ENCODE results near the gene LTBR. TPM values are rescaled to one million over a fixed set of nuclear protein-coding genes. Genes with fewer than 3 reads are reported as not detected.

LTBR gene
- total and polyA plus RNA-seq, 4 donors, result 6.8 to 43.5 (median 21.1) TPM

- Histone ChIP-seq H3K27me3 (ENCODE audit: control insufficient read depth, insufficient read depth, low read length) (no peaks in the 10 kb centered on the region), H3K27ac (ENCODE audit: low read depth, low read length) (no peak overlapping the region), H3K36me3 (ENCODE audit: control insufficient read depth, insufficient read depth, low read length) (no peaks in the 10 kb centered on the region), H3K4me3 (ENCODE audit: low read depth, low read length) (no peak overlapping the region), H3K4me1 (ENCODE audit: control insufficient read depth, insufficient read depth, low read length) (no peaks in the 10 kb centered on the region), H3K9me3 (ENCODE audit: control insufficient read depth, insufficient read depth, low read length) (no peaks in the 10 kb centered on the region)
- 82% methylated on average over 11 of the region's 17 CpGs for WGBS (ENCODE audit: insufficient coverage)
- DNase-seq (ENCODE audit: low read depth in 4 of 6, low spot score in 6 of 6), result no peak
Measured at GRCh38 chr12:6434205-6435140, 50.5 kb downstream of the LTBR start.

- DNase-seq (ENCODE audit: low read depth in 4 of 6, low spot score in 6 of 6), result no peak
- Histone ChIP-seq H3K4me1 (ENCODE audit: control insufficient read depth, insufficient read depth, low read length) (no peaks in the 10 kb centered on the region), H3K9me3 (ENCODE audit: control insufficient read depth, insufficient read depth, low read length) (no peaks in the 10 kb centered on the region), H3K36me3 (ENCODE audit: control insufficient read depth, insufficient read depth, low read length) (no peaks in the 10 kb centered on the region), H3K27me3 (ENCODE audit: control insufficient read depth, insufficient read depth, low read length) (no peaks in the 10 kb centered on the region), H3K4me3 (ENCODE audit: low read depth, low read length) (no peak overlapping the region), H3K27ac (ENCODE audit: low read depth, low read length) (no peak overlapping the region)
- 93% methylated on average over 11 of the region's 13 CpGs for WGBS (ENCODE audit: insufficient coverage)
Measured at GRCh38 chr12:6435961-6436715, 52.2 kb downstream of the LTBR start.

DNA sequence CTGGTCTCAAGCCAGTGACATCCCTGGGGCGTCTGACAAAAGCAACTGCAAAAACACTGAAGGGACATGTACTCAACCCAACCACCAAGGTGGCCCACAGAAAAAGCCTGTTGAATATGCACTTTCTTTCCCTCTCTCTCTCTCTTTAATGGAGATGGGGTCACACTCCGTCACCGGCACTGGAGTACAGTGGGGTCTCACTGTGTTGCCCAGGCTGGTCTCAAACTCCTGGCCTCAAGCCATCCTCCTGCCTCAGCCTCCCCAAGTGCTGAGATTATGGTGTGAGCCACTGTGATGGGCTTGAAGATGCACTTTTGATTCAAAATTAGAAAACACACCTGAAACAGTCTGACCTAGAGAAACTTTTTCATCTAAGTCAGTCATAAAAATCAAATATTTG, 53.6 kb downstream of the LTBR start:
- Histone ChIP-seq H3K27me3 (ENCODE audit: control insufficient read depth, insufficient read depth, low read length) (no peaks in the 10 kb centered on the region), H3K4me1 (ENCODE audit: control insufficient read depth, insufficient read depth, low read length) (no peaks in the 10 kb centered on the region), H3K4me3 (ENCODE audit: low read depth, low read length) (no peak overlapping the region), H3K27ac (ENCODE audit: low read depth, low read length) (no peak overlapping the region), H3K36me3 (ENCODE audit: control insufficient read depth, insufficient read depth, low read length) (no peaks in the 10 kb centered on the region), H3K9me3 (ENCODE audit: control insufficient read depth, insufficient read depth, low read length) (no peaks in the 10 kb centered on the region)
- no peak for DNase-seq (ENCODE audit: low read depth in 4 of 6, low spot score in 6 of 6)
- WGBS (ENCODE audit: insufficient coverage), result no CpG with 5 or more reads among the region's 3 CpGs

GRCh38 chr12:6438345-6438744, 54.4 kb downstream of the LTBR start:
- no peak overlapping the region for H3K4me3 ChIP-seq (ENCODE audit: low read depth, low read length)
- H3K4me1 ChIP-seq (ENCODE audit: control insufficient read depth, insufficient read depth, low read length), result no peaks in the 10 kb centered on the region
- H3K36me3 ChIP-seq (ENCODE audit: control insufficient read depth, insufficient read depth, low read length), result no peaks in the 10 kb centered on the region
- no peaks in the 10 kb centered on the region for H3K9me3 ChIP-seq (ENCODE audit: control insufficient read depth, insufficient read depth, low read length)
- DNase-seq (ENCODE audit: low read depth in 4 of 6, low spot score in 6 of 6), result no peak
- H3K27ac ChIP-seq (ENCODE audit: low read depth, low read length), result no peak overlapping the region
- 86% methylated on average over 5 of the region's 12 CpGs for WGBS (ENCODE audit: insufficient coverage)
- no peaks in the 10 kb centered on the region for H3K27me3 ChIP-seq (ENCODE audit: control insufficient read depth, insufficient read depth, low read length)

- no peak overlapping the region for H3K4me3 ChIP-seq (ENCODE audit: low read depth, low read length)
- DNase-seq (ENCODE audit: low read depth in 4 of 6, low spot score in 6 of 6), result no peak
- no peaks in the 10 kb centered on the region for H3K27me3 ChIP-seq (ENCODE audit: control insufficient read depth, insufficient read depth, low read length)
- peaks cover 4% of the 10 kb centered on the region for H3K36me3 ChIP-seq (ENCODE audit: control insufficient read depth, insufficient read depth, low read length)
- H3K4me1 ChIP-seq (ENCODE audit: control insufficient read depth, insufficient read depth, low read length), result no peaks in the 10 kb centered on the region
- H3K27ac ChIP-seq (ENCODE audit: low read depth, low read length), result no peak overlapping the region
- no peaks in the 10 kb centered on the region for H3K9me3 ChIP-seq (ENCODE audit: control insufficient read depth, insufficient read depth, low read length)
- no CpG with 5 or more reads among the region's 1 CpG for WGBS (ENCODE audit: insufficient coverage)
Measured at GRCh38 chr12:6440391-6440790, 56.4 kb downstream of the LTBR start.

Small RNA genes within 50 kb of the gene (small RNA-seq; reads per million reads assigned to genes)
- not detected for gene RN7SL391P (ENCODE audit: low replicate concordance)

Other genes with a start within 250 kb of the LTBR start
- gene CD9, start 183.8 kb upstream of the LTBR start, total RNA-seq, result 100 to 1,000 TPM; 139 to 275 TPM
- gene CD9, start 183.8 kb upstream of the LTBR start, polyA plus RNA-seq (ENCODE audit: insufficient read length in 2 of 2), result 100 to 1,000 TPM; 106 to 128 TPM
- gene PLEKHG6, start 73.5 kb upstream of the LTBR start, total RNA-seq, result under 1 TPM in 1 of 2 donors, not detected in 1; 0.39 TPM
- gene PLEKHG6, start 73.5 kb upstream of the LTBR start, polyA plus RNA-seq (ENCODE audit: insufficient read length in 2 of 2), result under 1 TPM; 0.32 to 0.95 TPM
- gene TNFRSF1A, start 42.1 kb upstream of the LTBR start, total RNA-seq, result 10 to 100 TPM; 38.1 to 62.4 TPM
- 10 to 100 TPM; 54.0 to 57.3 TPM for gene TNFRSF1A, start 42.1 kb upstream of the LTBR start, polyA plus RNA-seq (ENCODE audit: insufficient read length in 2 of 2)
- 1 to 10 TPM in 1 of 2 donors, under 1 TPM in 1; 0.40 to 1.3 TPM for gene SCNN1A, start 8.6 kb upstream of the LTBR start, total RNA-seq
- gene SCNN1A, start 8.6 kb upstream of the LTBR start, polyA plus RNA-seq (ENCODE audit: insufficient read length in 2 of 2), result under 1 TPM; 0.69 to 0.76 TPM
- under 1 TPM; 0.50 TPM for gene CD27, start 60.8 kb downstream of the LTBR start, total RNA-seq
- 1 to 10 TPM; 3.0 to 3.6 TPM for gene CD27, start 60.8 kb downstream of the LTBR start, polyA plus RNA-seq (ENCODE audit: insufficient read length in 2 of 2)
- 10 to 100 TPM in 1 of 2 donors, 1 to 10 TPM in 1; 7.6 to 26.4 TPM for gene TAPBPL, start 67.9 kb downstream of the LTBR start, total RNA-seq
- 10 to 100 TPM; 10.0 to 10.7 TPM for gene TAPBPL, start 67.9 kb downstream of the LTBR start, polyA plus RNA-seq (ENCODE audit: insufficient read length in 2 of 2)
- 100 to 1,000 TPM in 1 of 2 donors, 10 to 100 TPM in 1; 38.3 to 185 TPM for gene VAMP1, start 86.5 kb downstream of the LTBR start, total RNA-seq
- gene VAMP1, start 86.5 kb downstream of the LTBR start, polyA plus RNA-seq (ENCODE audit: insufficient read length in 2 of 2), result 100 to 1,000 TPM; 279 TPM
- gene MRPL51, start 109.1 kb downstream of the LTBR start, total RNA-seq, result 100 to 1,000 TPM in 1 of 2 donors, 10 to 100 TPM in 1; 45.4 to 180 TPM
- gene MRPL51, start 109.1 kb downstream of the LTBR start, polyA plus RNA-seq (ENCODE audit: insufficient read length in 2 of 2), result 100 to 1,000 TPM; 122 to 128 TPM
- gene NCAPD2, start 109.9 kb downstream of the LTBR start, total RNA-seq, result 10 to 100 TPM; 21.0 to 30.0 TPM
- gene NCAPD2, start 109.9 kb downstream of the LTBR start, polyA plus RNA-seq (ENCODE audit: insufficient read length in 2 of 2), result 10 to 100 TPM; 28.9 to 29.1 TPM
- 1,000 to 10,000 TPM; 1,774 to 2,778 TPM for gene GAPDH, start 150.4 kb downstream of the LTBR start, total RNA-seq
- gene GAPDH, start 150.4 kb downstream of the LTBR start, polyA plus RNA-seq (ENCODE audit: insufficient read length in 2 of 2), result 1,000 to 10,000 TPM; 3,263 to 3,295 TPM
- 10 to 100 TPM in 1 of 2 donors, 1 to 10 TPM in 1; 8.4 to 15.8 TPM for gene IFFO1, start 171.9 kb downstream of the LTBR start, total RNA-seq
- gene IFFO1, start 171.9 kb downstream of the LTBR start, polyA plus RNA-seq (ENCODE audit: insufficient read length in 2 of 2), result 10 to 100 TPM; 26.4 to 35.6 TPM
- 10 to 100 TPM in 1 of 2 donors, 1 to 10 TPM in 1; 8.0 to 22.2 TPM for gene NOP2, start 184.1 kb downstream of the LTBR start, total RNA-seq
- 10 to 100 TPM; 24.5 to 33.7 TPM for gene NOP2, start 184.1 kb downstream of the LTBR start, polyA plus RNA-seq (ENCODE audit: insufficient read length in 2 of 2)
- 100 to 1,000 TPM; 179 to 185 TPM for gene CHD4, start 223.2 kb downstream of the LTBR start, total RNA-seq
- gene CHD4, start 223.2 kb downstream of the LTBR start, polyA plus RNA-seq (ENCODE audit: insufficient read length in 2 of 2), result 100 to 1,000 TPM; 177 to 185 TPM

All from spinal cord (tissue), 10 donors.